Lung (tissue), 12 donors: ENCODE results near the gene POLR2F. TPM values are rescaled to one million over a fixed set of nuclear protein-coding genes. Genes with fewer than 3 reads are reported as not detected.
A peak's percentile ranks its signal among the peaks of the same experiment; 100 is the strongest.

Experiments used
- ATAC-seq: fragments of 200-7000 bp; cut with Tn5 transposase; one replicate; pipeline ENCODE4 v1.9.1; 2020; ENCODE audit warnings: moderate number of reproducible peaks; ENCODE audit not compliant: insufficient read depth, low FRiP score
- DNase-seq, 3 donors: peaks; one replicate each; pipeline ENCODE4 v3.0.0-alpha.2; 2013 to 2017
- H3K27ac ChIP-seq, 2 donors: one replicate each; pipeline ENCODE4 v1.5.1; 2013; ENCODE audit warnings: mild to moderate bottlenecking in 2 of 2, moderate library complexity in 2 of 2, control low read depth in 1 of 2, inconsistent platforms in 1 of 2, low read depth in 1 of 2, low read length in 1 of 2
- H3K27me3 ChIP-seq, 3 donors: one replicate each; pipeline ENCODE4 v1.5.1; 2013; ENCODE audit warnings: low read length in 2 of 3; ENCODE audit not compliant: control insufficient read depth in 3 of 3, insufficient read depth in 3 of 3
- H3K36me3 ChIP-seq, 4 donors: one replicate each; pipeline ENCODE4 v1.5.1; 2013; ENCODE audit warnings: low read length in 4 of 4, mild to moderate bottlenecking in 1 of 4, moderate library complexity in 1 of 4; ENCODE audit not compliant: control insufficient read depth in 4 of 4, insufficient read depth in 4 of 4
- H3K4me1 ChIP-seq, 5 donors: one replicate each; pipeline ENCODE4 v1.5.1; 2013; ENCODE audit warnings: low read length in 5 of 5, mild to moderate bottlenecking in 2 of 5, moderate library complexity in 1 of 5; ENCODE audit not compliant: control insufficient read depth in 5 of 5, insufficient read depth in 5 of 5
- H3K4me3 ChIP-seq: one replicate; pipeline ENCODE4 v1.5.1; 2013; ENCODE audit warnings: mild to moderate bottlenecking, control low read depth, moderate library complexity
- H3K9ac ChIP-seq, 2 donors: one replicate each; pipeline ENCODE4 v1.5.1; 2013; ENCODE audit warnings: low read length in 2 of 2, control low read depth in 1 of 2; ENCODE audit not compliant: insufficient read depth in 1 of 2
- H3K9me3 ChIP-seq, 4 donors: one replicate each; pipeline ENCODE4 v1.5.1; 2013; ENCODE audit warnings: low read length in 3 of 4, mild to moderate bottlenecking in 1 of 4, moderate library complexity in 1 of 4; ENCODE audit not compliant: control insufficient read depth in 4 of 4, insufficient read depth in 3 of 4
- CTCF ChIP-seq: IDR thresholded peaks from 2 replicates; pipeline ENCODE4 v1.5.1; 2012; ENCODE audit warnings: mild to moderate bottlenecking; ENCODE audit errors: control extremely low read depth, extremely low read depth
- WGBS, 2 donors: extraction: QIAGEN DNeasy Blood & Tissue Kit; methylation state at CpG; one replicate each; pipeline ENCODE4 v1.1.7; 2013; 5-methylcytosine and 5-hydroxymethylcytosine counted together
- polyA plus RNA-seq, 2 donors: library from polyadenylated mRNA; stranded (reverse); fragments of 200-250 nt; gene quantifications; one replicate each; pipeline ENCODE4 v1.2.1, GENCODE V29; 2013
- total RNA-seq, 2 donors: library from RNA; depleted of rRNA in 1 of 2; stranded (reverse); fragments of >200 nt in 1 of 2; gene quantifications; one replicate each; pipeline ENCODE4 v1.2.1, GENCODE V29; 2014 to 2021
- donor health status: control.
- donor health status: control.
- donor health status: Bipolar disorder and iron deficiency.
- donor health status: healthy.
- donor health status: DM: yes; HTN: yes; CAD: no.

The POLR2F gene
- total and polyA plus RNA-seq, 4 donors, result 36.8 to 161 (median 79.6) TPM

DNA sequence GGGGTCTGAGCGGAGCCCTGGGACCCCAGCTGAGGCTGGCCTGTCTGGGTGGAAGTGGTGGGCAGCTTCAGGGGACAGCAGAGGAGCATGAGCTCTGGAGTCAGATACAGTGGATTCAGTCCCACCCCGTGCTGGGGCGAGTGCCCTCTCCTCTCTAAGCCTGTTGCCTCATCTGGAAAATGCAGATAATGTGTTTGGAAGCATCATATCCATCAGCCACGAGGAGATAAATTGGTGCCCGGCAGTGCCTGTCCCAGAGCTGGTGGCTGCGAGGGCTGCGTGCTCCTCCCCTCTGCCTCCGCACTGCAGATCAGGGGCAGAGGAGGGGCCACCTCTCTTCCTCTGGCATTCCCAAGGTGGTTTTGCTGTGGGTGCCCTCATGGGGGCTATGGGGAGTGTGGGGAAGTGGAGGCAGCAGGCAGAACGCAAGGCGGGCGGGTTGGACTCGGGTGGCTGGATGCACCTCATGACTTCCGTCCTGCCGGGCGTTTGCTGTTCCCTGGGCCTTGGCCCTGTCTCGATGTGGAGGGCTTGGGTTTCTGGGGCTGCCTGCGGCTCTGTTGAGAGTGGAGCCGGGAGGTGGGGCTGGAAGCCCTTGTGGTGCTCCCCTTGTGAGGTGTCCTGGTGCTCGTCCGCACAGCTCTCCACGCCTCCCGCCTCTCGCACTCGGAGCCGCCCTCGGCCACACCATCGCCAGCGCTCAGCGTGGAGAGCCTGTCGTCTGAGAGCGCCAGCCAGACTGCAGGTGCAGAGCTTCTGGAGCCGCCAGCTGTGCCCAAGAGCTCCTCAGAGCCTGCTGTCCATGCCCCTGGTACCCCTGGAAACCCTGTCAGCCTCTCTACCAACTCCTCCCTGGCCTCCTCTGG is 26.5 kb upstream of the POLR2F start:
- TF ChIP-seq CTCF, result no peak
- Histone ChIP-seq H3K4me1 (peaks cover 0 to 7% (median 0%) of the 10 kb centered on the region in 5 donors), H3K4me3 (no peak overlapping the region), H3K9ac (no peak overlapping the region), H3K27ac (no peak overlapping the region), H3K36me3 (peaks cover 10 to 51% (median 15%) of the 10 kb centered on the region in 4 donors), H3K27me3 (peaks cover 0 to 6% (median 0%) of the 10 kb centered on the region in 3 donors), H3K9me3 (no peaks in the 10 kb centered on the region)
- ATAC-seq (no peak), DNase-seq (no peak)
- WGBS, 2 donors, result 95 to 97% methylated on average over 31 to 32 of the region's 32 CpGs

GRCh38 chr22:37927637-37927936 is 25.9 kb upstream of the POLR2F start:
- no peak for TF ChIP-seq CTCF
- Histone ChIP-seq H3K27ac (no peak overlapping the region), H3K9ac (no peak overlapping the region), H3K4me1 (peaks cover 0 to 7% (median 0%) of the 10 kb centered on the region in 5 donors), H3K27me3 (peaks cover 0 to 6% (median 0%) of the 10 kb centered on the region in 3 donors), H3K4me3 (no peak overlapping the region), H3K36me3 (peaks cover 10 to 54% (median 15%) of the 10 kb centered on the region in 4 donors), H3K9me3 (no peaks in the 10 kb centered on the region)
- ATAC-seq, result no peak
- DNase-seq, result no peak
- 98 to 99% methylated on average over 5 of the region's 5 CpGs for WGBS, 2 donors

DNA sequence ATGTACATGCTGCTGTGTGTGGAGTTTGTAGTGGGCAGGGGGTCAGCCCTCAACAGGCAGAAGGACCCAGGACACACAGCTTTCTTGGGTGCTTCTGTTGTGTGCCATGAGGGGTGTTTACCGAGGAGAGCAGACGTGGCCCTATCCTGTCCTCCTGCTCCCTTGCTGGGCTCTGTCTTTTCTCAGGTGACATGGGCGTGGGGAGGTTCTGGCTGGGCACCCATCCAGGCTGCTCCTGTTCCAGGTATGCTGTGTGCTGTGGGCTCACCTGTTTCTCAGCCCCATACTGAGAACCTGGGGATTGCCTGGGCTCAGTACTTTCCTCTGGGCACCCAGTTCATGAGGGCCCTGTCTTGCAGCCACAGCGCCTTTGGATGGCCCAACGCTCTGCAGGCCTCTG is 24.1 kb upstream of the POLR2F start:
- H3K4me3 ChIP-seq, result no peak overlapping the region
- H3K27me3 ChIP-seq, result peaks cover 0 to 6% (median 0%) of the 10 kb centered on the region in 3 donors
- peaks cover 8 to 55% (median 14%) of the 10 kb centered on the region in 4 donors for H3K36me3 ChIP-seq
- DNase-seq, result no peak
- TF ChIP-seq CTCF, result no peak
- no peak for ATAC-seq
- H3K27ac ChIP-seq, result peak overlapping the region in 1 of 2 donors; percentile 20
- no peak overlapping the region for H3K9ac ChIP-seq
- H3K9me3 ChIP-seq, result no peaks in the 10 kb centered on the region
- H3K4me1 ChIP-seq, result peaks cover 0 to 21% (median 11%) of the 10 kb centered on the region in 5 donors
- 87 to 93% methylated on average over 5 of the region's 5 CpGs for WGBS, 2 donors
